ENCODE results near the gene TTLL6.
"Not testable (repeated sequence)": the region's sequence is repeated elsewhere in the genome, so short reads cannot be mapped to it uniquely, and the experiment has no call there.

The TTLL6 gene

DNA sequence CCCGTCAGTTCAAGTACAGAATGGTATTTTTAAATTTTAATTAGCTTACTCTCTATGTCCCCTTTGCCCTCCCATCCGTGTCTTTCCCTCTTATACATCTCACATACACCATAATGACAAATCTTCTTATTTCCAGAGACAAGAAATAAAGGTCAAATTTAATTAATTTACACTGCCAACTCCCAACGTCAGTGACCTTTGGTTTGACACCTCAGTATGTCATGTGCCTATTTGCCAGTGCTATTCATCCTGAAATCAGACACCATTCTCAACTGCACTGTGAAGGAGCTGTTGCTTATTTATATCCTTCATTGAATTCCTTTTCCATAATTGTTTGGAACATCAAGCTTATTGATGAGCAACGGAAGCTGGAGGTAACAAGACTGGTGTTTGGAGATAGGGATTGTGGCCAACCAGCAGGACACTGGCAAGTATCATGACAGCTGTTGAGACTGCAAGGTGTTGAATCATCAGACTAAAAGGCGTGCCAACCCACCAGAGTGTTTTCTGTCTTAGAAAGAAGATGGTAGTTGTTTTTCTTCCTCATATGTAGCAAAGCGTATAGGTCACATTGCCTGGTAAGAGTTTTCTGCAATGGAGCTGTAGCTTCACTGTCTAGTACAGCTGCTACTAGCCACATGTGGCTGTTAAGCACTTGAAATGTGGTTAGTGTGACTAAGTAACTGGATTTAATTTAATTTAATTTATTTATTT lies 26.3 kb upstream of the TTLL6 start:
- peak; percentile 85 for DNase-seq (ENCODE audit: low read depth)
- TF ChIP-seq, protein P1, sequence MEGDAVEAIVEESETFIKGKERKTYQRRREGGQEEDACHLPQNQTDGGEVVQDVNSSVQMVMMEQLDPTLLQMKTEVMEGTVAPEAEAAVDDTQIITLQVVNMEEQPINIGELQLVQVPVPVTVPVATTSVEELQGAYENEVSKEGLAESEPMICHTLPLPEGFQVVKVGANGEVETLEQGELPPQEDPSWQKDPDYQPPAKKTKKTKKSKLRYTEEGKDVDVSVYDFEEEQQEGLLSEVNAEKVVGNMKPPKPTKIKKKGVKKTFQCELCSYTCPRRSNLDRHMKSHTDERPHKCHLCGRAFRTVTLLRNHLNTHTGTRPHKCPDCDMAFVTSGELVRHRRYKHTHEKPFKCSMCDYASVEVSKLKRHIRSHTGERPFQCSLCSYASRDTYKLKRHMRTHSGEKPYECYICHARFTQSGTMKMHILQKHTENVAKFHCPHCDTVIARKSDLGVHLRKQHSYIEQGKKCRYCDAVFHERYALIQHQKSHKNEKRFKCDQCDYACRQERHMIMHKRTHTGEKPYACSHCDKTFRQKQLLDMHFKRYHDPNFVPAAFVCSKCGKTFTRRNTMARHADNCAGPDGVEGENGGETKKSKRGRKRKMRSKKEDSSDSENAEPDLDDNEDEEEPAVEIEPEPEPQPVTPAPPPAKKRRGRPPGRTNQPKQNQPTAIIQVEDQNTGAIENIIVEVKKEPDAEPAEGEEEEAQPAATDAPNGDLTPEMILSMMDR (conservative IDR thresholded peaks at IDR 0.05; ENCODE audit: control insufficient read depth, insufficient read depth, low read depth, low read length), result no peak
- no peak overlapping the region for H3K4me3 ChIP-seq (ENCODE audit: control insufficient read depth, low read depth, low read length)

DNA sequence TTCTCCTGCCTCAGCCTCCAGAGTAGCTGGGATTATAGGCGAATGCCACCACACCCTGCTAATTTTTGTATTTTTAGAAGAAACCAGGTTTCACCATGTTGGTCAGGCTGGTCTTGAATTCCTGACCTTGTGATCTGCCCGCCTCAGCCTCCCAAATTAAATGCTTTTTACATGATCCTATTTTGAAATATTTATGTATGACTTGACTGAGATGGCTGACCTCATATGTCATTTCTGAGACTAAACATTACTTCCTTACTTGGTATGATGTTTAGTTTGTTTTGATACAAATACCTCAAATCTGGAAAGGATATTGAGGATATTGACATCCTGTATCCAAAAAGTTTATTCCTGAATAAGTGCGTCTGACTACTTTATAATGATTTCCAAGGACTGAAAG lies 25.7 kb upstream of the TTLL6 start:
- H3K4me3 ChIP-seq (ENCODE audit: control insufficient read depth, low read depth, low read length), result no peak overlapping the region
- TF ChIP-seq, protein P1 (conservative IDR thresholded peaks at IDR 0.05; ENCODE audit: control insufficient read depth, insufficient read depth, low read depth, low read length), result no peak
- peak; percentile 38 for DNase-seq (ENCODE audit: low read depth)

DNA sequence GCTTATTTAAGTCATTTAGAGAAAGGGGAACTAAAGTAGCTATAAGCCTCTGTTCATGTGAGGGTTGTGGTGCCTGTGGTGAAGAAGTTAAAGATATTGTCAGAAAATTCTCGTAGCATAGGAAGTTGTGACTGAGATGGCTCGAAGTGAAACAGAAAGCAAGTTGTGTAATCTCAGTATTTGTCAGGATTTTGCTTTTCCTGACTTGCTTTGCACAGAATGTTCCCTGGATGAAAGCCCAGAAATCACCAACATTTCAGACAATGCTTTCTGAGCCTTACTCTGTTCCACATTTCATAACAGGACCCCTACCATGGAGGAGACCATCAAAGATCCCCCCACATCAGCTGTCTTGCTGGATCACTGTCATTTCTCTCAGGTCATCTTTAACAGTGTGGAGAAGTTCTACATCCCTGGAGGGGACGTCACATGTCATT lies 24.4 kb upstream of the TTLL6 start:
- TF ChIP-seq, protein P1 (conservative IDR thresholded peaks at IDR 0.05; ENCODE audit: control insufficient read depth, insufficient read depth, low read depth, low read length), result no peak
- H3K4me3 ChIP-seq (ENCODE audit: control insufficient read depth, low read depth, low read length), result peak overlapping the region; percentile 44
- DNase-seq (ENCODE audit: low read depth), result peak; percentile 85

DNA sequence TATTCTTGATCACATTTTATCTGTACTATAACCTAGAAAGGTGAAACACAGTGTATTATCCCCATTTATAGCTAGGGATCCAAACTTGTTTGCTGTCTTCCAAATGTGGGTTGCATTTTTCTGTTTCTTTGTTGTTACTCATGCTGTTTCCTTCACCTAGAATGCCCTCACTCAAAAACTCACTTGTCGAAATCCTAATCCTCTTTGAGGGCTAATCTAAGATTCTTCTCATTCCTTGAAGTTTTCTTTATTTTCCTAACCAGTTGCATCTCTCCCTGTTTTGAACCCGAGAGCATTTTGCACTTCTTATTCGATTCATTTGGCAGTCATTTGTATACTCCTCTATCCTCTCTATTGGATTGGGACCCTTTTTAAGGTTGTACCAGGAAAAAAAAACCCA lies 23.4 kb upstream of the TTLL6 start:
- no peak overlapping the region for H3K4me3 ChIP-seq (ENCODE audit: control insufficient read depth, low read depth, low read length)
- TF ChIP-seq, protein P1 (conservative IDR thresholded peaks at IDR 0.05; ENCODE audit: control insufficient read depth, insufficient read depth, low read depth, low read length), result no peak
- DNase-seq (ENCODE audit: low read depth), result no peak

DNA sequence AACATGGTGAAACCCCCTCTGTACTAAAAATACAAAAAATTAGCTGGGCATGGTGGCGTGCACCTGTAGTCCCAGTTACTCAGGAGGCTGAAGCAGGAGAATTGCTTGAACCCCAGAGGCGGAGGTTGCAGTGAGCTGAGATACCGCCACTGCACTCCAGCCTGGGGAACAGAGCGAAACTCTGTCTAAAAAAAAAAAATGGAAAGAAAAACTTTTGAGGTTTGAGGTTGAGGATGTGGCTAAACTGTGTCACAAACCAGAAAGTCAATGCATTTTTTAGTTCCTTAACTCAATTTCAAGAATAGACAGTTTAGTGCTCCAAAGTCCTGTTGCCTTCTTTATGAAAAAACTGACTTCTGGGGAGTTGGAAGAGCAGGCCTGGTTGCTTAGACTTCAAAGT lies 20.4 kb upstream of the TTLL6 start:
- not testable (repeated sequence) for DNase-seq (ENCODE audit: low read depth); H3K4me3 ChIP-seq (ENCODE audit: control insufficient read depth, low read depth, low read length)

DNA sequence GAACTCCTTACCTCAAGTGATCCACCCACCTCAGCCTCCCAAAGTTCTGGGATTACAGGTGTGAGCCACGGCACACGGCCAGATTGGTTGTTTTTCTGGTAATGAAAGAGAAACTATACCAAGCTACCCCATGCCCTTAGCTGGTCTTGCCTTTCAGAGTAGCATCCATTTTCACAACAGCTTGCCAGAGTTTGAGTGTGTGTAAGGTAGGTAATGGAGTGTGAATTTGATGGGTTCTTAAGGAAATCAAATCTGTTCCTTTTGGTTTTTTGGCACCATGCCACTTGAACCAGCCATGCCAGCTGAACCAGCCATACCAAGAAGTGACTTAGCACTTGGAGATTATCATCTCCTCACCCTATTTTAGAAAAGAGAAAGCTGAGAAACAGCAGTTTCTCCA lies 18.9 kb upstream of the TTLL6 start:
- TF ChIP-seq, protein P1 (conservative IDR thresholded peaks at IDR 0.05; ENCODE audit: control insufficient read depth, insufficient read depth, low read depth, low read length), result no peak
- no peak for DNase-seq (ENCODE audit: low read depth)
- H3K4me3 ChIP-seq (ENCODE audit: control insufficient read depth, low read depth, low read length), result no peak overlapping the region

DNA sequence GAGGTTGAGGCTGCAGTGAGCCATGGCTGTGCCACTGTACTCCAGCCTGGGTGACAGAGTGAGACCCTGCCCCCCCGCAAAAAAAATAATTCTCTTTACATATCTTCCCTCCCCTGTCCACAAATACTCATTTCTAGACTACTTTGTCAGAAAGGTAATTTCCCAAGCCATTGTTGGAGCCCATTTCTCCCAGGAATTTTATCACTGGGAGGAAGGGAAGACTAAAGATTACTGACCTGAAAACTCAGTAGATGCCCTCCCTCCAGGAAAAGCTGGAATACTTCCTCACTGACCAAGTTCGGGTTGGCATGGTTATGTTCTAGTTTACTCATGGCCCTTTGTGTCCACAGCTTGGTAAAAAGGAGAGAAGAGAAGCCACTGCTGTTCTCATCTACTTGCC lies 17.9 kb upstream of the TTLL6 start:
- TF ChIP-seq, protein P1 (conservative IDR thresholded peaks at IDR 0.05; ENCODE audit: control insufficient read depth, insufficient read depth, low read depth, low read length), result no peak
- no peak overlapping the region for H3K4me3 ChIP-seq (ENCODE audit: control insufficient read depth, low read depth, low read length)
- DNase-seq (ENCODE audit: low read depth), result no peak

All from fibroblast of mammary gland (primary cell).